Smooth muscle cell (in vitro differentiated cells): ENCODE data around the gene ACO1. TPM values are rescaled to one million over a fixed set of nuclear protein-coding genes. Genes with fewer than 3 reads are reported as not detected.
A peak's percentile ranks its signal among the peaks of the same experiment; 100 is the strongest.

Source experiments
- DNase-seq: peaks from one replicate; lab custom pipeline; 2025; ENCODE audit not compliant: unreplicated experiment; lab: John Stamatoyannopoulos, UW
- H2AFZ ChIP-seq: fragments of 200-600 bp; sonication (generic); 2 replicates; pipeline ENCODE4 v1.6.0; 2016; ENCODE audit warnings: antibody characterized with exemption, low read depth, mild to moderate bottlenecking
- H3F3A ChIP-seq: fragments of 200-600 bp; sonication (generic); 2 replicates; pipeline ENCODE4 v1.6.0; 2017; ENCODE audit warnings: antibody characterized with exemption, low read depth
- H3K27ac ChIP-seq: fragments of 200-600 bp; sonication (generic); 2 replicates; pipeline ENCODE4 v1.5.1; 2016; ENCODE audit warnings: low read depth, mild to moderate bottlenecking
- H3K27me3 ChIP-seq: fragments of 200-600 bp; sonication (generic); 2 replicates; pipeline ENCODE4 v1.6.1; 2016; ENCODE audit warnings: low read depth, mild to moderate bottlenecking
- H3K36me3 ChIP-seq: fragments of 200-600 bp; sonication (generic); 2 replicates; pipeline ENCODE4 v1.5.1; 2016; ENCODE audit warnings: low read depth
- H3K4me1 ChIP-seq: fragments of 200-600 bp; sonication (generic); 2 replicates; pipeline ENCODE4 v1.5.1; 2016; ENCODE audit warnings: low read depth
- H3K4me2 ChIP-seq: fragments of 200-600 bp; sonication (generic); 2 replicates; pipeline ENCODE4 v1.6.0; 2016; ENCODE audit warnings: mild to moderate bottlenecking
- H3K4me3 ChIP-seq: fragments of 200-600 bp; sonication (generic); 2 replicates; pipeline ENCODE4 v1.5.1; 2016; ENCODE audit warnings: mild to moderate bottlenecking
- H3K79me2 ChIP-seq: fragments of 200-600 bp; sonication (generic); 2 replicates; pipeline ENCODE4 v1.6.0; 2016; ENCODE audit warnings: low read depth, mild to moderate bottlenecking
- H3K9ac ChIP-seq: fragments of 200-600 bp; sonication (generic); 2 replicates; pipeline ENCODE4 v1.6.0; 2016; ENCODE audit warnings: low read depth
- H3K9me3 ChIP-seq: fragments of 200-600 bp; sonication (generic); replicated peaks from 2 replicates; pipeline ENCODE4 v1.5.1; 2016; ENCODE audit warnings: low read depth
- H4K20me1 ChIP-seq: fragments of 200-600 bp; sonication (generic); 2 replicates; pipeline ENCODE4 v1.6.0; 2016; ENCODE audit warnings: low read depth
- WGBS: methylation state at CpG from one replicate; pipeline ENCODE4 v1.1.7; 2016; ENCODE audit warnings: low lambda C conversion rate; 5-methylcytosine and 5-hydroxymethylcytosine counted together
- polyA plus RNA-seq: library from polyadenylated mRNA; unstranded; fragments of >200 nt; fragmentation: Nextera tagmentation; extraction: Ambion mirVana; gene quantifications from 2 replicates; pipeline ENCODE4 v1.2.1, GENCODE V29; 2016
- total RNA-seq: library from RNA; depleted of rRNA; stranded (reverse); fragments of >200 nt; gene quantifications from 2 replicates; pipeline ENCODE4 v1.2.3, GENCODE V29; 2014
- TF ChIP-seq, protein P1 (sequence below): fragments of 200-600 bp; sonication (generic); IDR thresholded peaks from 2 replicates; pipeline ENCODE4 v1.5.1; 2017; ENCODE audit warnings: borderline replicate concordance, mild to moderate bottlenecking, antibody characterized with exemption; ENCODE audit not compliant: insufficient read depth, poor library complexity, severe bottlenecking

The ACO1 gene
- total and polyA plus RNA-seq, 2 experiments from 2014 or later = 72.3 to 74.4 TPM

DNA sequence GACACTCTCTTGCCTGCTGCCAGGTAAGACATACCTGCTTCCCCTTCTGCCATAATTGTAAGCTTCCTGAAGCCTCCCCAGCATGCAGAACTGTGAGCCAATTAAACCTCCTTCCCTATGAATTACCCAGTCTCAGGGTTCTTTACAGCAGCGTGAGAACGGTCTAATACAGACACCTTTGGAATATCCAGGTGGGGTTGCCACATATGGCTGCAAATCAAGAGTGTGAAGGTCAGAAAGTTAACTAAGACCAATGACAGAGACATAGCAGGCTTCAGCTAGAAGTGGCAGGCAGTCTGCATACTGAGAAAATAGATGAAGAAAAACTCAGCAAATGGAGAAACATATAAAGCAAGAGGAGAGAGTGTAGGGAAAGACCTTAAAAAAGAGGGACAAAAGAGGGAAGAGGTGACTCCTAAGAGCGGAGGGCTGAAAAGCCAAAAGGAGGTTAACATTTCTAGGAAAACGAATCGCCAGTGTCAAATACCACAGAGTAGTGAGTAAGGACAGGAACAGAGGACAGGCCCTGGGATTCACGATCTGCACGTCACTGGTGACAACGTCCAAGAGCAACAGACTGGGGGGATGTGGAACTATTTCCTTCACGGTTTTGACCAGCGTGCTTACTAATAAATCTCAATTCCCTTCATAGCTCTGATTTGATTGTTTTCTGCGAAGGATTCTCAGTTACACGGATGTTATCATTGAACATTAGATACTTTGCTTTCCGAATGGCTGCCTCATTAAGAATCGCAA is 1.7 kb upstream of the ACO1 start:
- H3K4me1 ChIP-seq = peaks cover 10% of the 10 kb centered on the region
- H3K9me3 ChIP-seq = no peaks in the 10 kb centered on the region
- DNase-seq = no peak
- no peaks in the 10 kb centered on the region for H3F3A ChIP-seq
- H3K36me3 ChIP-seq = no peaks in the 10 kb centered on the region
- TF ChIP-seq, protein P1, sequence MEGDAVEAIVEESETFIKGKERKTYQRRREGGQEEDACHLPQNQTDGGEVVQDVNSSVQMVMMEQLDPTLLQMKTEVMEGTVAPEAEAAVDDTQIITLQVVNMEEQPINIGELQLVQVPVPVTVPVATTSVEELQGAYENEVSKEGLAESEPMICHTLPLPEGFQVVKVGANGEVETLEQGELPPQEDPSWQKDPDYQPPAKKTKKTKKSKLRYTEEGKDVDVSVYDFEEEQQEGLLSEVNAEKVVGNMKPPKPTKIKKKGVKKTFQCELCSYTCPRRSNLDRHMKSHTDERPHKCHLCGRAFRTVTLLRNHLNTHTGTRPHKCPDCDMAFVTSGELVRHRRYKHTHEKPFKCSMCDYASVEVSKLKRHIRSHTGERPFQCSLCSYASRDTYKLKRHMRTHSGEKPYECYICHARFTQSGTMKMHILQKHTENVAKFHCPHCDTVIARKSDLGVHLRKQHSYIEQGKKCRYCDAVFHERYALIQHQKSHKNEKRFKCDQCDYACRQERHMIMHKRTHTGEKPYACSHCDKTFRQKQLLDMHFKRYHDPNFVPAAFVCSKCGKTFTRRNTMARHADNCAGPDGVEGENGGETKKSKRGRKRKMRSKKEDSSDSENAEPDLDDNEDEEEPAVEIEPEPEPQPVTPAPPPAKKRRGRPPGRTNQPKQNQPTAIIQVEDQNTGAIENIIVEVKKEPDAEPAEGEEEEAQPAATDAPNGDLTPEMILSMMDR = no peak
- peaks cover 24% of the 10 kb centered on the region for H4K20me1 ChIP-seq
- peaks cover 32% of the 10 kb centered on the region for H3K79me2 ChIP-seq
- WGBS = 88% methylated on average over 14 of the region's 14 CpGs
- H2AFZ ChIP-seq = no peak overlapping the region
- no peak overlapping the region for H3K9ac ChIP-seq
- no peak overlapping the region for H3K4me2 ChIP-seq
- no peak overlapping the region for H3K4me3 ChIP-seq
- H3K27me3 ChIP-seq = peaks cover 11% of the 10 kb centered on the region
- no peak overlapping the region for H3K27ac ChIP-seq

DNA sequence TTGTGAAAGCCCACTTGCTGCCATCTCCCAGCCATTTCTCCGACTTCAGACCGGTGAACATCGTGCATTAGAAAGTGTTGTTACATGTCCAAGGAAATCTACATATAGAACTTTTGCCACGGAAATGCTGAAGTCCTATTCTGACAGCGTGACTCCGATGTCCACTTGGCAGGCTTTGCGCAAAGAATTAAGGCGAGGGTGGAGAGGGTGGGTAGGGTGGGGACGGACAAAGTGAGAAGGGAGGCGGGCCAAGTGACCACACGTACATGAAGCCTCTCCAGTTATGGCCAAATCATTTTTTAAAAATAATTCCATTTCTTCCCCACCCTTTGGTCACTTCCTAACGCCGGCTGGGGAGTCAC is 460 bp upstream of the ACO1 start:
- Histone ChIP-seq H3K79me2 (peaks cover 45% of the 10 kb centered on the region), H2AFZ (peak overlapping the region; percentile 97), H3K9me3 (no peaks in the 10 kb centered on the region), H3K27me3 (peaks cover 11% of the 10 kb centered on the region), H3K27ac (peak overlapping the region; percentile 80), H3K4me2 (peak overlapping the region; percentile 86), H4K20me1 (peaks cover 35% of the 10 kb centered on the region), H3K4me3 (peak overlapping the region; percentile 78), H3K36me3 (no peaks in the 10 kb centered on the region), H3K4me1 (peaks cover 10% of the 10 kb centered on the region), H3F3A (no peaks in the 10 kb centered on the region), H3K9ac (peak overlapping the region; percentile 81)
- TF ChIP-seq, protein P1 = no peak
- WGBS = 4% methylated on average over 13 of the region's 13 CpGs
- no peak for DNase-seq

DNA sequence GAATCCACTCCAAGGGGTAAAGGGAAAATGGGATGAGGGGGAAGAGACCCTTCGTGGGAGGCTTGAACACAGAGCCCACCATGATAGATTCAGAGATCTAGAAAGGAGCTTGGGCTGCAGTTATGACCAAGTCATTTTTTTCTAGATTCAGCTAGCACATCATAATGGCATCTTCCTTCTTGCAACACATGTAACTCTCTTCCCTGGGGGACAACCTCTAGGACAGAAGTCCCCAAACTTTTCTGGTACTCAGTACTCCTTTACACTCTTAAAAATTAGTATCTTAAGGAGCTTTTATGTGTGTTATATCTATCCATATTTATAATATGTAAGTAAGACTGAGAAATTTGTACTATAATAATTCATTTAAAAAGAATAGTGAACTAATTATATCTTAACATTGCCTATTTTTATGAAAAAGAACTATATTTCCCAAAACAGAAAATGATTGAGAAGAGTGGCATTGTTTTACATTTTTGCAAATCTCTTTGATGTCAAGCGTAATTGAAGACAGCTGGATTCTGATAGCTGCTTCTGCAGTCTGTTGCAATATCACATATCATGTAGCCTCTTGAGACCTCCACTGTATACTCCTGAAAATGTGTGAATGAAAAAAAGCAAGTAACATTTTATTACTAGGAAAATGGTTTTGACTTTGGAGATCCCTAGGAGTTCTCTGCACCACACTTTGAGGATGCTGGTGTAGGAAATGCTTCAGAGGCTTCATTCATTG is 875 bp downstream of the ACO1 start:
- Histone ChIP-seq H3K4me1 (peaks cover 10% of the 10 kb centered on the region), H3K79me2 (peaks cover 57% of the 10 kb centered on the region), H3K36me3 (no peaks in the 10 kb centered on the region), H3K4me3 (peak overlapping the region; percentile 78), H2AFZ (peak overlapping the region; percentile 97), H3F3A (no peaks in the 10 kb centered on the region), H3K27ac (peak overlapping the region; percentile 80), H3K9ac (peak overlapping the region; percentile 81), H3K4me2 (peak overlapping the region; percentile 86), H3K27me3 (peaks cover 11% of the 10 kb centered on the region), H4K20me1 (peaks cover 48% of the 10 kb centered on the region), H3K9me3 (no peaks in the 10 kb centered on the region)
- DNase-seq = no peak
- TF ChIP-seq, protein P1 = no peak
- 39% methylated on average over 2 of the region's 2 CpGs for WGBS
